ENCODE results near the gene BIN1.

Gene BIN1

GRCh38 chr2:127072970-127073369, 34.0 kb downstream of the BIN1 start:
- no peak for DNase-seq

GRCh38 chr2:127072396-127072795, 34.6 kb downstream of the BIN1 start:
- no peak for DNase-seq

GRCh38 chr2:127071901-127072328, 35.0 kb downstream of the BIN1 start:
- no peak for DNase-seq

GRCh38 chr2:127070221-127070620, 36.7 kb downstream of the BIN1 start:
- no peak for DNase-seq

GRCh38 chr2:127069536-127069935, 37.4 kb downstream of the BIN1 start:
- DNase-seq, result no peak

- no peak for DNase-seq
Observed at GRCh38 chr2:127069003-127069402, 38.0 kb downstream of the BIN1 start.

- no peak for DNase-seq
Observed at GRCh38 chr2:127068351-127068741, 38.6 kb downstream of the BIN1 start.

- peak; percentile 71 to 77 for DNase-seq
Observed at GRCh38 chr2:127067620-127068350, 39.2 kb downstream of the BIN1 start.

GRCh38 chr2:127066942-127067341, 40.0 kb downstream of the BIN1 start:
- DNase-seq, result no peak

GRCh38 chr2:127065940-127066318, 41.0 kb downstream of the BIN1 start:
- DNase-seq, result no peak

GRCh38 chr2:127065299-127065939, 41.5 kb downstream of the BIN1 start:
- no peak for DNase-seq

GRCh38 chr2:127064642-127065250, 42.2 kb downstream of the BIN1 start:
- DNase-seq, result peak; percentile 76 to 84

GRCh38 chr2:127063701-127064590, 43.0 kb downstream of the BIN1 start:
- no peak for DNase-seq

- no peak for DNase-seq
Observed at GRCh38 chr2:127061375-127062273, 45.3 kb downstream of the BIN1 start.

GRCh38 chr2:127060264-127060945, 46.5 kb downstream of the BIN1 start:
- DNase-seq, result no peak

GRCh38 chr2:127059559-127059958, 47.4 kb downstream of the BIN1 start:
- no peak for DNase-seq

GRCh38 chr2:127058954-127059252, 48.1 kb downstream of the BIN1 start:
- DNase-seq, result no peak

GRCh38 chr2:127058246-127058953, 48.6 kb downstream of the BIN1 start:
- DNase-seq, result no peak

- DNase-seq, result no peak
Observed at GRCh38 chr2:127057371-127058245, 49.3 kb downstream of the BIN1 start.

All from stimulated activated CD4-positive, alpha-beta T cell treated with anti-CD3 and anti-CD28 coated beads, Interleukin-2, amount 100 ng/mL, for 24 hours (primary cell).